GM12878 (cell line): ENCODE data around the gene ZC3H6. TPM values are rescaled to one million over a fixed set of nuclear protein-coding genes. Genes with fewer than 3 reads are reported as not detected.

Source experiments
- ATAC-seq: fragments of 200-7000 bp; cut with Tn5 transposase; 3 replicates; pipeline ENCODE4 v1.9.1; 2020; ENCODE audit warnings: mild to moderate bottlenecking, moderate library complexity
- BruUV-seq: library from RNA; stranded (reverse); fragments of 400-500 nt; replicated peaks from 2 replicates; lab custom pipeline; 2021; lab: Mats Ljungman, UMichigan
- CTCF ChIA-PET: fragments of 300-600 bp; sonication (Branson Sonifier 250); formaldehyde crosslinking; extraction: SDS; loops from one replicate; lab custom pipeline; 2021; ENCODE audit warnings: inconsistent platforms; lab: Yijun Ruan, JAX
- POLR2A ChIA-PET: fragments of 350-600 bp; formaldehyde crosslinking; extraction: SDS; loops from one replicate; lab custom pipeline; 2021; ENCODE audit warnings: inconsistent platforms; lab: Charles Lee
- RAD21 ChIA-PET: fragments of 300-600 bp; sonication (Branson Sonifier 250); formaldehyde crosslinking; loops from one replicate; lab custom pipeline; 2023; ENCODE audit warnings: antibody characterized with exemption; ENCODE audit not compliant: unreplicated experiment; lab: Charles Lee
- SMC1A ChIA-PET: fragments of 300-600 bp; sonication (Branson Sonifier 250); formaldehyde crosslinking; loops from one replicate; lab custom pipeline; 2023; ENCODE audit not compliant: unreplicated experiment, uncharacterized antibody; lab: Charles Lee
- DNase-seq: peaks from one replicate; pipeline ENCODE4 v3.0.0-alpha.2; 2011; ENCODE audit warnings: low read depth, low spot score
- FAIRE-seq: peaks from 3 replicates; lab custom pipeline; 2011; peaks lifted over from hg19 to GRCh38; lab: Jason Lieb, UNC
- H2AFZ ChIP-seq: 2 replicates; pipeline ENCODE4 v1.6.0; 2011; ENCODE audit warnings: low read depth, low read length, control low read depth; ENCODE audit not compliant: control insufficient read depth
- H3K27ac ChIP-seq: 2 replicates; pipeline ENCODE4 v1.5.1; 2011; ENCODE audit warnings: control low read depth; ENCODE audit not compliant: control insufficient read depth, insufficient read depth
- H3K27me3 ChIP-seq, 2 experiments: replicated peaks in 1 of 2; 2 replicates each; pipeline versions ENCODE4 v1.6.0 to v1.6.1; 2011; ENCODE audit warnings: low read length in 1 of 2; ENCODE audit not compliant: control insufficient read depth in 2 of 2, insufficient read depth in 2 of 2
- H3K36me3 ChIP-seq, 2 experiments: 2 replicates each; pipeline ENCODE4 v1.5.1; 2011; ENCODE audit warnings: low read length in 1 of 2; ENCODE audit not compliant: control insufficient read depth in 2 of 2, insufficient read depth in 2 of 2
- H3K4me1 ChIP-seq: 2 replicates; pipeline ENCODE4 v1.6.1; 2011; ENCODE audit warnings: mild to moderate bottlenecking, low read length, moderate library complexity, mixed read lengths; ENCODE audit not compliant: control insufficient read depth, insufficient read depth
- H3K4me2 ChIP-seq: 2 replicates; pipeline ENCODE4 v1.6.0; 2011; ENCODE audit warnings: control low read depth; ENCODE audit not compliant: control insufficient read depth, insufficient read depth
- H3K4me3 ChIP-seq: fragments of 200-600 bp; sonication (generic); 2 replicates; pipeline ENCODE4 v1.5.1; 2016
- H3K79me2 ChIP-seq: 2 replicates; pipeline ENCODE4 v1.6.0; 2011; ENCODE audit warnings: low read length; ENCODE audit not compliant: control insufficient read depth, insufficient read depth
- H3K9ac ChIP-seq: 2 replicates; pipeline ENCODE4 v1.8.0; 2011; ENCODE audit warnings: low read length, control low read depth, mixed read lengths; ENCODE audit not compliant: control insufficient read depth, insufficient read depth
- H3K9me3 ChIP-seq: replicated peaks from 3 replicates; pipeline ENCODE4 v1.5.1; 2011; ENCODE audit warnings: mild to moderate bottlenecking, low read length; ENCODE audit not compliant: control insufficient read depth, insufficient read depth
- H4K20me1 ChIP-seq: 2 replicates; pipeline ENCODE4 v1.6.0; 2011; ENCODE audit not compliant: control insufficient read depth, insufficient read depth
- ATF7 ChIP-seq: fragments of 450-650 bp; IDR thresholded peaks from 2 replicates; pipeline ENCODE4 v1.6.1; 2016; ENCODE audit warnings: low read depth, mild to moderate bottlenecking
- EED ChIP-seq: sonication (generic); IDR thresholded peaks from 2 replicates; pipeline ENCODE4 v1.6.1; 2016; ENCODE audit warnings: antibody characterized with exemption, low read depth
- ESRRA ChIP-seq: IDR thresholded peaks from 2 replicates; pipeline ENCODE4 v1.6.1; 2012; ENCODE audit warnings: mild to moderate bottlenecking, low read length, improper control_type of control experiment
- IKZF1 ChIP-seq: fragments of 450-650 bp; conservative IDR thresholded peaks from 2 replicates; pipeline ENCODE4 v1.6.1; 2017; ENCODE audit warnings: antibody characterized with exemption, mild to moderate bottlenecking
- IRF3 ChIP-seq: fragments of 450-650 bp; IDR thresholded peaks from 2 replicates; pipeline ENCODE4 v1.6.1; 2014; ENCODE audit warnings: mild to moderate bottlenecking
- MTA2 ChIP-seq: fragments of 450-650 bp; IDR thresholded peaks from 2 replicates; pipeline ENCODE4 v1.6.1; 2016; ENCODE audit warnings: low read depth, mild to moderate bottlenecking, moderate library complexity
- MYC ChIP-seq: IDR thresholded peaks from 2 replicates; pipeline ENCODE4 v1.6.1; 2011; ENCODE audit warnings: mild to moderate bottlenecking, low read length, moderate library complexity, inconsistent platforms; ENCODE audit not compliant: insufficient read depth, insufficient replicate concordance, insufficient read length, severe bottlenecking
- NR2C2 ChIP-seq: IDR thresholded peaks from 2 replicates; pipeline ENCODE4 v1.6.1; 2011; ENCODE audit warnings: borderline replicate concordance, low read depth; ENCODE audit not compliant: control insufficient read depth, insufficient read length
- RUNX3 ChIP-seq: IDR thresholded peaks from 2 replicates; pipeline ENCODE4 v1.6.1; 2012; ENCODE audit warnings: low read length, inconsistent platforms
- SPI1 ChIP-seq: IDR thresholded peaks from 2 replicates; pipeline ENCODE4 v1.6.1; 2011; ENCODE audit warnings: low read depth, mild to moderate bottlenecking, low read length, moderate library complexity, borderline replicate concordance; ENCODE audit not compliant: insufficient read depth
- STAT3 ChIP-seq: IDR thresholded peaks from 2 replicates; pipeline ENCODE4 v1.6.1; 2011; ENCODE audit warnings: low read depth, low read length, improper control_type of control experiment
- SUPT20H ChIP-seq: IDR thresholded peaks from 2 replicates; pipeline ENCODE4 v1.6.1; 2011; ENCODE audit warnings: low read depth, mild to moderate bottlenecking, low read length, moderate library complexity, borderline replicate concordance; ENCODE audit not compliant: control insufficient read depth
- ZNF24 ChIP-seq: fragments of 450-650 bp; IDR thresholded peaks from 2 replicates; pipeline ENCODE4 v1.6.1; 2017; ENCODE audit warnings: antibody characterized with exemption, mild to moderate bottlenecking
- ZNF622 ChIP-seq: fragments of 450-650 bp; IDR thresholded peaks from 2 replicates; pipeline ENCODE4 v1.6.1; 2017; ENCODE audit warnings: mild to moderate bottlenecking, inconsistent platforms
- WGBS: methylation state at CpG from one replicate; pipeline ENCODE4 v1.1.6; 2016; ENCODE audit warnings: low lambda C conversion rate; ENCODE audit not compliant: insufficient replicate concordance, insufficient coverage; ENCODE audit errors: missing lambda C conversion rate; 5-methylcytosine and 5-hydroxymethylcytosine counted together
- in situ Hi-C: fragments of 300-500 bp; cut with MboI; formaldehyde crosslinking; loops from 9 replicates; pipeline ENCODE4 v1.14.3; 2018; ENCODE audit warnings: mixed read lengths
- intact Hi-C: fragments of 100-400 bp; cut with micrococcal nuclease; formaldehyde crosslinking; loops from one replicate; pipeline ENCODE4 v1.14.2; 2022; ENCODE audit not compliant: unreplicated experiment
- polyA plus RNA-seq, 11 experiments: library from polyadenylated mRNA; depleted of rRNA in 4 of 11; unstranded in 6 of 11; stranded (reverse) in 5 of 11; fragments of >200 nt; fragmentation: Nextera tagmentation in 4 of 11; fragmentation: Illumina TruSeq in 1 of 11; extraction: Ambion mirVana in 4 of 11; extraction: Trizol in 1 of 11; gene quantifications; 1 replicate in 1 of 11; 2 replicates in 10 of 11; pipeline versions ENCODE4 v1.2.1 to v1.2.3, GENCODE V29; 2011 to 2016; ENCODE audit warnings: inconsistent platforms in 2 of 11, missing spikeins in 2 of 11, low read depth in 1 of 11
- total RNA-seq, 4 experiments: library from RNA; depleted of rRNA in 3 of 4; stranded (reverse); fragments of >200 nt in 3 of 4; fragmentation: Illumina TruSeq in 1 of 4; extraction: Trizol in 1 of 4; gene quantifications; 2 replicates each; pipeline versions ENCODE4 v1.2.1 to v1.2.3, GENCODE V29; 2013 to 2021
- TF ChIP-seq, protein P1 (sequence below): fragments of 450-650 bp; conservative IDR thresholded peaks from 2 replicates; pipeline ENCODE4 v1.6.1; 2017; ENCODE audit warnings: mild to moderate bottlenecking, moderate library complexity
- TF ChIP-seq, protein P2 (sequence below): IDR thresholded peaks from 2 replicates; pipeline ENCODE4 v1.6.1; 2011; ENCODE audit warnings: mild to moderate bottlenecking, low read depth, low read length, moderate library complexity; ENCODE audit not compliant: insufficient replicate concordance

The ZC3H6 gene
- total and polyA plus RNA-seq, 10 of the 15 experiments (the other 5 are each of a cell fraction or from before 2014, with no cell fraction given) = 0.53 to 4.7 (median 1.9) TPM

DNA sequence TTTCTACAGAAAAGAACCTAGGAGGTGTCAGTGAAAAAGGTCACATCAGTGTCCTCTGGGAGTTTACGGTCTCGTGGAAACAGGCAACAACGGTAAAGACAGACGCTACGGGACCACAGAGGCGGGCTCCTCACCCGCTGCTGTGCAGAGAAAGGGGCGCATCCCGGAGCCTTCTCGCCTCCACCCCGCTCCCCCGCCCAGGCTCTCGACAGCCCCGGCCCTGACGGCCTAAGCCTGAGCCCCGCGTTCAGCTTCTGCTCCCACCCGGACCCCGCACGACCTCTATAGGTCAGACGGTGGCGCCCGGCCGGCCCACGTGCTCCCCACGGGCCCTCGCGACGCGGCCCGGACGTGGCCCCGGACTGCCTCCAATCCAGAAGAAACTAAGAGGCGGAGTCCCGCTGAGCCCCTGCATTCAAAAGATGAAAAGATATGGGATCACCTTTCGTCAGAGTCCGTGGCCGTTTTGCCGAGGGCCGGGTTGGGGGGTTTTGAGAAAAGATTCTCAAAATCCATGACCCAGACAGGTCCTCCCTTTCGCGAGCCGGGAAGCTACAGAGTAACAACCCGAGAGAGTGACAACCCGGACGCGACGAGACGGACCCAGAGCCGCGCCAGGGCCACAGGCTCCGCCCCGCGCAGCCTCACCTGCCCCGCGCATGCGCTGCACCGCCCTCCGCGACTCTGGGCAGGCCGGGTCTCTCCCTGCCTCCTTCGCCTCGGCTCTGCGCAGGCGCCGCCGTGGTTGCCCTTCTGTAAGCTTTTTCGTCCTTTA is 20.7 kb upstream of the ZC3H6 start, which contains the start of gene ZC3H8:
TSS of gene ZC3H8 (minus strand) at position 577 of the 775 bp plus-strand sequence. CDS start at position 516, 61 bp downstream.
- peaks cover 22% of the 10 kb centered on the region for H3K79me2 ChIP-seq
- H3K9ac ChIP-seq = peak within 1 kb of the TSS; percentile 71
- H3K36me3 ChIP-seq = no peaks in the 10 kb centered on the region
- peak within 1 kb of the TSS; percentile 93 for H3K4me2 ChIP-seq
- H3K9me3 ChIP-seq = no peaks in the 10 kb centered on the region
- peaks cover 3% of the 10 kb centered on the region; the same call in 1 of the 2 replicates for H3K4me1 ChIP-seq
- FAIRE-seq (peak; percentile 73), ATAC-seq (peak; percentile 96), DNase-seq (peak; percentile 80)
- no peaks in the 10 kb centered on the region for H3K27me3 ChIP-seq
- CTCF ChIA-PET = interaction anchor here (0.6 to 2.9 kb wide), 17 partner anchors 9 to 472 kb away, joined by 3 to 13 read pairs (median 3); no protein-coding TSS in a partner anchor
- RAD21 ChIA-PET = interaction anchor here (0.7 to 2.9 kb wide), 6 partner anchors 14 to 367 kb away, joined by 3 to 11 read pairs (median 4); partner anchors contain the start of genes CHCHD5, RGPD8 and TMEM87B
- POLR2A ChIA-PET = interaction anchor here (0.7 to 1.3 kb wide), 6 partner anchors 12 to 203 kb away, joined by 3 to 4 read pairs (median 3); no protein-coding TSS in a partner anchor
- BruUV-seq = TSS peak; percentile 76
- intact Hi-C loops (loop anchor here (1.0 to 5.0 kb wide), 6 partner anchors 21 to 367 kb away; partner anchors contain the start of genes RGPD8, TMEM87B, TTL and ZC3H6), in situ Hi-C loops (loop anchor here (10.0 kb wide), 1 partner anchor 370 kb away; the partner anchor contains the start of gene ANAPC1)
- peak within 1 kb of the TSS; percentile 97 for H2AFZ ChIP-seq
- SMC1A ChIA-PET = interaction anchor here (0.9 to 2.0 kb wide), 6 partner anchors 11 to 351 kb away, joined by 3 to 17 read pairs (median 6); no protein-coding TSS in a partner anchor
- peak within 1 kb of the TSS; percentile 72 for H3K4me3 ChIP-seq
- no peaks in the 10 kb centered on the region for H4K20me1 ChIP-seq
- H3K27ac ChIP-seq = peak within 1 kb of the TSS; percentile 85
- WGBS = 1% methylated on average over 66 of the region's 68 CpGs
- TF ChIP-seq SUPT20H = no peak
- TF ChIP-seq, protein P1, sequence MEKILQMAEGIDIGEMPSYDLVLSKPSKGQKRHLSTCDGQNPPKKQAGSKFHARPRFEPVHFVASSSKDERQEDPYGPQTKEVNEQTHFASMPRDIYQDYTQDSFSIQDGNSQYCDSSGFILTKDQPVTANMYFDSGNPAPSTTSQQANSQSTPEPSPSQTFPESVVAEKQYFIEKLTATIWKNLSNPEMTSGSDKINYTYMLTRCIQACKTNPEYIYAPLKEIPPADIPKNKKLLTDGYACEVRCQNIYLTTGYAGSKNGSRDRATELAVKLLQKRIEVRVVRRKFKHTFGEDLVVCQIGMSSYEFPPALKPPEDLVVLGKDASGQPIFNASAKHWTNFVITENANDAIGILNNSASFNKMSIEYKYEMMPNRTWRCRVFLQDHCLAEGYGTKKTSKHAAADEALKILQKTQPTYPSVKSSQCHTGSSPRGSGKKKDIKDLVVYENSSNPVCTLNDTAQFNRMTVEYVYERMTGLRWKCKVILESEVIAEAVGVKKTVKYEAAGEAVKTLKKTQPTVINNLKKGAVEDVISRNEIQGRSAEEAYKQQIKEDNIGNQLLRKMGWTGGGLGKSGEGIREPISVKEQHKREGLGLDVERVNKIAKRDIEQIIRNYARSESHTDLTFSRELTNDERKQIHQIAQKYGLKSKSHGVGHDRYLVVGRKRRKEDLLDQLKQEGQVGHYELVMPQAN = peak; percentile 85
- no peak for TF ChIP-seq NR2C2
- TF ChIP-seq ZNF622 = no peak
- TF ChIP-seq, protein P2, sequence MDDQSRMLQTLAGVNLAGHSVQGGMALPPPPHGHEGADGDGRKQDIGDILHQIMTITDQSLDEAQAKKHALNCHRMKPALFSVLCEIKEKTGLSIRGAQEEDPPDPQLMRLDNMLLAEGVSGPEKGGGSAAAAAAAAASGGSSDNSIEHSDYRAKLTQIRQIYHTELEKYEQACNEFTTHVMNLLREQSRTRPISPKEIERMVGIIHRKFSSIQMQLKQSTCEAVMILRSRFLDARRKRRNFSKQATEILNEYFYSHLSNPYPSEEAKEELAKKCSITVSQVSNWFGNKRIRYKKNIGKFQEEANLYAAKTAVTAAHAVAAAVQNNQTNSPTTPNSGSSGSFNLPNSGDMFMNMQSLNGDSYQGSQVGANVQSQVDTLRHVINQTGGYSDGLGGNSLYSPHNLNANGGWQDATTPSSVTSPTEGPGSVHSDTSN = no peak
- TF ChIP-seq ATF7 = no peak
- TF ChIP-seq MYC = peak; percentile 88
- TF ChIP-seq STAT3 = no peak
- no peak for TF ChIP-seq ZNF24
- peak; percentile 4; the same call in 1 of the 2 replicates for TF ChIP-seq RUNX3
- TF ChIP-seq ESRRA = no peak
- peak; percentile 98 for TF ChIP-seq IKZF1
- TF ChIP-seq IRF3 = no peak
- 0 out of 2 replicates have a peak, but pooled peaks have one; percentile 44 for TF ChIP-seq MTA2
- no peak for TF ChIP-seq EED
- no peak for TF ChIP-seq SPI1
